Epidermal melanocyte (primary cell): ENCODE data around the gene B4GALT3.
"Not testable (repeated sequence)": the region's sequence is repeated elsewhere in the genome, so short reads cannot be mapped to it uniquely, and the experiment has no call there.

Experiments used
- DNase-seq: peaks from one replicate; pipeline ENCODE4 v3.0.0; 2011; ENCODE audit warnings: low spot score; ENCODE audit not compliant: insufficient read length

B4GALT3 gene

GRCh38 chr1:161177112-161177935, at the start of gene B4GALT3:
Gene B4GALT3 (minus strand): TSS chr1:161177507. CDS start chr1:161176060, 1,447 bp downstream.
- peak; percentile 91 for DNase-seq

GRCh38 chr1:161226759-161227158, 49.5 kb upstream of the B4GALT3 start:
- DNase-seq: no peak

- no peak for DNase-seq
These were observed 49.0 kb upstream of the B4GALT3 start for GRCh38 chr1:161226320-161226711.

GRCh38 chr1:161225534-161226319, 48.4 kb upstream of the B4GALT3 start, which contains the start of gene TOMM40L:
Gene TOMM40L (plus strand): TSS chr1:161226060. CDS start chr1:161226490, 430 bp downstream.
- peak; percentile 98 for DNase-seq

GRCh38 chr1:161225178-161225533, 47.8 kb upstream of the B4GALT3 start:
- DNase-seq: no peak

GRCh38 chr1:161224695-161225087, 47.4 kb upstream of the B4GALT3 start:
- DNase-seq: not testable (repeated sequence)

- no peak for DNase-seq
These were observed 46.7 kb upstream of the B4GALT3 start for GRCh38 chr1:161223805-161224694.

- no peak for DNase-seq
These were observed 45.1 kb upstream of the B4GALT3 start for GRCh38 chr1:161222175-161223019.

GRCh38 chr1:161220002-161220401, 42.7 kb upstream of the B4GALT3 start:
- no peak for DNase-seq

- DNase-seq: no peak
These were observed 42.0 kb upstream of the B4GALT3 start for GRCh38 chr1:161219078-161219892.

- DNase-seq: no peak
These were observed 41.2 kb upstream of the B4GALT3 start for GRCh38 chr1:161218301-161219077.

GRCh38 chr1:161217831-161218230, 40.5 kb upstream of the B4GALT3 start:
- no peak for DNase-seq

- DNase-seq: no peak
These were observed 39.8 kb upstream of the B4GALT3 start for GRCh38 chr1:161216945-161217712.

- DNase-seq: no peak
These were observed 37.8 kb upstream of the B4GALT3 start, which contains the start of gene FCER1G for GRCh38 chr1:161215076-161215475. Gene FCER1G (plus strand): TSS chr1:161215295. CDS start chr1:161215322, 27 bp downstream.

- no peak for DNase-seq
These were observed 37.1 kb upstream of the B4GALT3 start for GRCh38 chr1:161214369-161214768.

GRCh38 chr1:161209790-161210409, 32.6 kb upstream of the B4GALT3 start:
- DNase-seq: peak; percentile 65

- DNase-seq: no peak
These were observed 29.9 kb upstream of the B4GALT3 start for GRCh38 chr1:161207173-161207572.
